H1 (cell line): ENCODE data around the gene SLC16A11. TPM values are rescaled to one million over a fixed set of nuclear protein-coding genes. Genes with fewer than 3 reads are reported as not detected.

ENCODE experiments used
- CTCF ChIA-PET: fragments of 300-600 bp; sonication (Branson Sonifier 250); formaldehyde crosslinking; loops from one replicate; lab custom pipeline; 2021; ENCODE audit not compliant: partially characterized antibody; lab: Charles Lee
- POLR2A ChIA-PET: fragments of 300-600 bp; sonication (Branson Sonifier 250); formaldehyde crosslinking; loops from one replicate; lab custom pipeline; 2021; ENCODE audit warnings: inconsistent platforms; ENCODE audit not compliant: partially characterized antibody; lab: Charles Lee
- DNase-seq, 2 experiments: peaks; one replicate each; pipeline versions ENCODE4 v3.0.0 to v3.0.0-alpha.2; 2010 to 2022; ENCODE audit warnings: low spot score in 2 of 2, low read depth in 1 of 2, mixed read lengths in 1 of 2
- FAIRE-seq: peaks from 2 replicates; lab custom pipeline; 2011; peaks lifted over from hg19 to GRCh38; lab: Jason Lieb, UNC
- H2AFZ ChIP-seq: 2 replicates; pipeline ENCODE4 v1.8.1; 2012; ENCODE audit warnings: low read length, inconsistent platforms
- H2AK5ac ChIP-seq: 2 replicates; pipeline ENCODE4 v1.6.1; 2013; ENCODE audit warnings: low read depth, low read length
- H2BK120ac ChIP-seq: replicated peaks from 2 replicates; pipeline ENCODE3; 2013; ENCODE audit warnings: low read depth, low read length, inconsistent platforms
- H2BK12ac ChIP-seq: 2 replicates; pipeline ENCODE4 v1.6.1; 2013; ENCODE audit warnings: low read depth, low read length
- H2BK15ac ChIP-seq: 2 replicates; pipeline ENCODE4 v1.6.1; 2013; ENCODE audit warnings: low read length
- H2BK20ac ChIP-seq: 2 replicates; pipeline ENCODE4 v1.6.1; 2013; ENCODE audit warnings: low read length
- H2BK5ac ChIP-seq: 2 replicates; pipeline ENCODE4 v1.6.1; 2013; ENCODE audit warnings: low read depth, low read length
- H3K14ac ChIP-seq: 2 replicates; pipeline ENCODE4 v1.6.1; 2013; ENCODE audit warnings: inconsistent platforms; ENCODE audit not compliant: insufficient read length
- H3K18ac ChIP-seq: 2 replicates; pipeline ENCODE4 v1.6.1; 2013; ENCODE audit warnings: low read length; ENCODE audit errors: extremely low read depth
- H3K23ac ChIP-seq: 2 replicates; pipeline ENCODE4 v1.6.1; 2013; ENCODE audit warnings: inconsistent platforms; ENCODE audit not compliant: insufficient read length
- H3K23me2 ChIP-seq: 2 replicates; pipeline ENCODE4 v1.6.1; 2013; ENCODE audit warnings: low read depth, low read length
- H3K27ac ChIP-seq: 2 replicates; pipeline ENCODE4 v1.6.1; 2011; ENCODE audit warnings: low read depth, low read length, inconsistent platforms
- H3K27me3 ChIP-seq, 4 experiments: replicated peaks in 1 of 4; 1 replicate in 1 of 4; 2 replicates in 3 of 4; pipeline versions ENCODE4 v1.6.1 to v1.8.1; 2011 to 2013; ENCODE audit warnings: low read length in 3 of 4, mild to moderate bottlenecking in 3 of 4, inconsistent platforms in 2 of 4, mixed read lengths in 2 of 4, moderate library complexity in 1 of 4; ENCODE audit not compliant: control insufficient read depth in 3 of 4, insufficient read depth in 3 of 4; ENCODE audit errors: extremely low read depth in 1 of 4
- H3K36me3 ChIP-seq, 4 experiments: 2 replicates each; pipeline versions ENCODE4 v1.6.1 to v1.8.1; 2011 to 2013; ENCODE audit warnings: mild to moderate bottlenecking in 4 of 4, low read length in 3 of 4, moderate library complexity in 2 of 4, control low read depth in 1 of 4, inconsistent platforms in 1 of 4; ENCODE audit not compliant: insufficient read depth in 4 of 4, control insufficient read depth in 2 of 4
- H3K4ac ChIP-seq: replicated peaks from 2 replicates; pipeline ENCODE3; 2013; ENCODE audit warnings: low read length, low read depth, mixed read lengths, inconsistent platforms; ENCODE audit not compliant: insufficient read length
- H3K4me1 ChIP-seq, 4 experiments: replicated peaks in 1 of 4; 1 replicate in 1 of 4; 2 replicates in 3 of 4; pipeline versions ENCODE4 v1.6.1 to v1.8.1; 2011 to 2013; ENCODE audit warnings: low read length in 3 of 4, inconsistent platforms in 2 of 4, mixed read lengths in 1 of 4; ENCODE audit not compliant: insufficient read depth in 4 of 4, control insufficient read depth in 3 of 4
- H3K4me2 ChIP-seq, 2 experiments: 2 replicates each; pipeline versions ENCODE4 v1.6.1 to v1.8.1; 2011 to 2013; ENCODE audit warnings: low read depth in 2 of 2, low read length in 2 of 2, control low read depth in 1 of 2, inconsistent platforms in 1 of 2, mild to moderate bottlenecking in 1 of 2; ENCODE audit not compliant: insufficient read depth in 1 of 2
- H3K4me3 ChIP-seq, 4 experiments: fragments of 200-600, 300-600 bp in 1 of 4; sonication (generic), shearing (Covaris generic), sonication (Bioruptor Twin) in 1 of 4; 2 replicates each; pipeline versions ENCODE4 v1.5.1 to v1.8.1; 2011 to 2016; ENCODE audit warnings: low read length in 4 of 4, low read depth in 3 of 4, control low read depth in 2 of 4, inconsistent platforms in 2 of 4, mild to moderate bottlenecking in 2 of 4, mixed read lengths in 1 of 4, moderate library complexity in 1 of 4; ENCODE audit not compliant: insufficient read depth in 2 of 4; ENCODE audit errors: extremely low read depth in 1 of 4
- H3K56ac ChIP-seq: replicated peaks from 2 replicates; pipeline ENCODE3; 2013; ENCODE audit warnings: low read depth, mild to moderate bottlenecking, mixed read lengths, low read length, inconsistent platforms; ENCODE audit not compliant: insufficient read length
- H3K79me1 ChIP-seq: 2 replicates; pipeline ENCODE4 v1.6.1; 2013; ENCODE audit warnings: low read depth, low read length, control low read depth
- H3K79me2 ChIP-seq, 2 experiments: 2 replicates each; pipeline versions ENCODE4 v1.6.1 to v1.8.1; 2012 to 2013; ENCODE audit warnings: low read length in 2 of 2, mild to moderate bottlenecking in 2 of 2, inconsistent platforms in 1 of 2; ENCODE audit not compliant: insufficient read depth in 2 of 2, control insufficient read depth in 1 of 2
- H3K9ac ChIP-seq, 4 experiments: replicated peaks in 1 of 4; 1 replicate in 1 of 4; 2 replicates in 3 of 4; pipeline versions ENCODE4 v1.6.1 to v1.8.1; 2011 to 2013; ENCODE audit warnings: low read depth in 3 of 4, low read length in 3 of 4, control low read depth in 2 of 4, mild to moderate bottlenecking in 2 of 4, moderate library complexity in 2 of 4, inconsistent platforms in 1 of 4; ENCODE audit errors: extremely low read depth in 1 of 4
- H3K9me3 ChIP-seq, 2 experiments: 2 replicates each; pipeline versions ENCODE4 v1.6.1 to v1.8.1; 2012 to 2013; ENCODE audit warnings: mild to moderate bottlenecking in 2 of 2, moderate library complexity in 2 of 2, control low read depth in 1 of 2, inconsistent platforms in 1 of 2, low read depth in 1 of 2, low read length in 1 of 2, mixed read lengths in 1 of 2; ENCODE audit not compliant: insufficient read depth in 2 of 2
- H4K20me1 ChIP-seq, 2 experiments: replicated peaks in 1 of 2; 2 replicates each; pipeline versions ENCODE3 to v1.8.1; 2011 to 2013; ENCODE audit warnings: inconsistent platforms in 2 of 2, low read length in 2 of 2, mild to moderate bottlenecking in 1 of 2; ENCODE audit not compliant: insufficient read depth in 2 of 2, control insufficient read depth in 1 of 2
- H4K5ac ChIP-seq: 2 replicates; pipeline ENCODE4 v1.6.1; 2013; ENCODE audit warnings: low read length, low read depth, mixed read lengths, inconsistent platforms; ENCODE audit not compliant: insufficient read length
- H4K8ac ChIP-seq: 2 replicates; pipeline ENCODE4 v1.8.0; 2013; ENCODE audit warnings: mild to moderate bottlenecking, moderate library complexity, low read length, inconsistent platforms; ENCODE audit not compliant: insufficient read depth; ENCODE audit errors: extremely low read depth
- H4K91ac ChIP-seq: replicated peaks from 2 replicates; pipeline ENCODE3; 2013; ENCODE audit warnings: low read length, mixed read lengths, inconsistent platforms; ENCODE audit not compliant: insufficient read length
- CEBPB ChIP-seq: IDR thresholded peaks from 2 replicates; pipeline ENCODE4 v1.6.1; 2012; ENCODE audit warnings: low read depth, low read length
- CHD1 ChIP-seq: IDR thresholded peaks from 2 replicates; pipeline ENCODE4 v1.6.1; 2012; ENCODE audit warnings: low read depth, low read length, improper control_type of control experiment
- CTCF ChIP-seq, 3 experiments: IDR thresholded peaks; 1 replicate in 2 of 3; 2 replicates in 1 of 3; pipeline versions ENCODE4 v1.5.1 to v1.6.1; 2011; ENCODE audit warnings: low read length in 3 of 3, mild to moderate bottlenecking in 3 of 3, inconsistent platforms in 2 of 3, low read depth in 1 of 3, moderate library complexity in 1 of 3; ENCODE audit not compliant: insufficient read depth in 1 of 3; ENCODE audit errors: control extremely low read depth in 1 of 3
- JUND ChIP-seq: IDR thresholded peaks from 2 replicates; pipeline ENCODE4 v1.6.1; 2011; ENCODE audit warnings: mild to moderate bottlenecking, improper control_type of control experiment, low read length
- PHF8 ChIP-seq: fragments of 200-600 bp; sonication (generic); conservative IDR thresholded peaks from 2 replicates; pipeline ENCODE4 v1.7.1; 2012; ENCODE audit warnings: low read depth, mild to moderate bottlenecking, inconsistent platforms, low read length, moderate library complexity
- POLR2AphosphoS5 ChIP-seq: IDR thresholded peaks from 2 replicates; pipeline ENCODE4 v1.6.1; 2011; ENCODE audit warnings: low read depth, low read length
- RAD21 ChIP-seq, 2 experiments: IDR thresholded peaks in 1 of 2; conservative IDR thresholded peaks in 1 of 2; 2 replicates each; pipeline ENCODE4 v1.6.1; 2011; ENCODE audit warnings: low read depth in 2 of 2, low read length in 2 of 2, improper control_type of control experiment in 1 of 2, inconsistent platforms in 1 of 2, mild to moderate bottlenecking in 1 of 2, moderate library complexity in 1 of 2
- WGBS, 2 experiments: shearing (Covaris generic) in 1 of 2; methylation state at CpG; one replicate each; pipeline versions ENCODE4 v1.1.6 to v1.1.7; 2013 to 2015; ENCODE audit warnings: low lambda C conversion rate in 2 of 2, mixed read lengths in 2 of 2, inconsistent platforms in 1 of 2, low coverage in 1 of 2, missing lambda C conversion rate in 1 of 2; ENCODE audit not compliant: insufficient replicate concordance in 2 of 2, insufficient coverage in 1 of 2, insufficient read length in 1 of 2; ENCODE audit errors: extremely low coverage in 1 of 2, missing lambda C conversion rate in 1 of 2; 5-methylcytosine and 5-hydroxymethylcytosine counted together
- polyA plus RNA-seq, 7 experiments: library from polyadenylated mRNA; depleted of rRNA in 3 of 7; stranded (reverse) in 5 of 7; unstranded in 2 of 7; fragments of >200 nt in 5 of 7; fragments of 200-250 nt in 2 of 7; gene quantifications; 1 replicate in 5 of 7; 2 replicates in 1 of 7; 4 replicates in 1 of 7; pipeline versions ENCODE4 v1.2.1 to v1.2.3, GENCODE V29; 2011 to 2013; ENCODE audit warnings: missing spikeins in 2 of 7, mixed read lengths in 2 of 7
- total RNA-seq: library from RNA; stranded (reverse); fragmentation: NEBNext Ultra II Directional; extraction: Animal tissue kit (Norgen Biotek cat#: 25700); gene quantifications from 2 replicates; pipeline ENCODE4 v1.2.1, GENCODE V29; 2021
- TF ChIP-seq, protein P1 (sequence below): IDR thresholded peaks from 2 replicates; pipeline ENCODE4 v1.6.1; 2012; ENCODE audit warnings: inconsistent platforms

Gene SLC16A11
- total and polyA plus RNA-seq, 2 of the 8 experiments (the other 6 are each of a cell fraction or from before 2014, with no cell fraction given) = 0.35 to 0.39 TPM

GRCh38 chr17:7045492-7046126 is 1.7 kb upstream of the SLC16A11 start:
- Histone ChIP-seq H2AFZ (no peak overlapping the region), H2AK5ac (no peak overlapping the region)
- FAIRE-seq = peak; percentile 81

More at GRCh38 chr17:7045492-7046126, 1.7 kb upstream of the SLC16A11 start:
- H3K27me3 ChIP-seq = peaks cover 3 to 33% (median 32%) of the 10 kb centered on the region in 4 experiments
- no peak overlapping the region for H3K18ac ChIP-seq
- H3K23me2 ChIP-seq = peaks cover 32% of the 10 kb centered on the region; the same call in 1 of the 2 replicates
- no peak overlapping the region for H3K27ac ChIP-seq
- no peaks in the 10 kb centered on the region for H3K9me3 ChIP-seq
- no peak overlapping the region for H2BK5ac ChIP-seq
- no peak overlapping the region for H4K91ac ChIP-seq
- H2BK15ac ChIP-seq = no peak overlapping the region
- no peak overlapping the region for H3K56ac ChIP-seq
- H3K23ac ChIP-seq = no peak overlapping the region
- no peak overlapping the region for H2BK20ac ChIP-seq
- H3K4me3 ChIP-seq = peak overlapping the region; percentile 30 to 64 (median 34); a peak in 7 of 8 replicates
- no peak overlapping the region for H4K5ac ChIP-seq
- H3K14ac ChIP-seq = no peak overlapping the region
- H3K79me2 ChIP-seq = no peaks in the 10 kb centered on the region
- H3K4me1 ChIP-seq = peaks cover 0 to 18% (median 16%) of the 10 kb centered on the region in 4 experiments; a peak in 5 of 7 replicates
- no peak overlapping the region for H4K8ac ChIP-seq
- ChIA-PET POLR2A (interaction anchor here (0.8 to 3.0 kb wide), 11 partner anchors 10 to 269 kb away, joined by 3 to 13 read pairs (median 4); partner anchors contain the start of genes GPS2 and SLC16A13), CTCF (interaction anchor here (0.5 to 17.5 kb wide), 58 partner anchors 8 to 515 kb away, joined by 3 to 434 read pairs (median 4); partner anchors contain the start of genes ACAP1, ASGR1, ASGR2 and SLC16A13)
- H3K4me2 ChIP-seq = peak overlapping the region; percentile 89 to 97
- no peaks in the 10 kb centered on the region for H3K36me3 ChIP-seq
- 38% methylated on average over 5 of the region's 5 CpGs; no CpG with 5 or more reads in 1 of the 2 experiments for WGBS, 2 experiments
- no peak for DNase-seq
- no peak overlapping the region for H3K4ac ChIP-seq
- no peak for TF ChIP-seq JUND
- no peak for TF ChIP-seq CHD1
- peak; percentile 89 to 91 for TF ChIP-seq RAD21 (IDR thresholded peaks at IDR 0.05 in 1 of 2, conservative IDR thresholded peaks at IDR 0.05 in 1 of 2; ENCODE audit: low read depth in 2 of 2, low read length in 2 of 2)
- TF ChIP-seq, protein P1, sequence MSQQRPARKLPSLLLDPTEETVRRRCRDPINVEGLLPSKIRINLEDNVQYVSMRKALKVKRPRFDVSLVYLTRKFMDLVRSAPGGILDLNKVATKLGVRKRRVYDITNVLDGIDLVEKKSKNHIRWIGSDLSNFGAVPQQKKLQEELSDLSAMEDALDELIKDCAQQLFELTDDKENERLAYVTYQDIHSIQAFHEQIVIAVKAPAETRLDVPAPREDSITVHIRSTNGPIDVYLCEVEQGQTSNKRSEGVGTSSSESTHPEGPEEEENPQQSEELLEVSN = no peak
- TF ChIP-seq CEBPB = peak; percentile 16; the same call in 1 of the 2 replicates
- TF ChIP-seq CTCF (IDR thresholded peaks at IDR 0.05; ENCODE audit: control extremely low read depth in 1 of 3, insufficient read depth in 1 of 3, low read depth in 1 of 3, low read length in 3 of 3) = peak in 2 of 3 experiments; percentile 53 to 68; a peak in 3 of 4 replicates
- no peak for TF ChIP-seq POLR2AphosphoS5
- no peak for TF ChIP-seq PHF8
- no peak overlapping the region for H3K9ac ChIP-seq
- H2BK120ac ChIP-seq = peak overlapping the region; percentile 63
- no peaks in the 10 kb centered on the region for H3K79me1 ChIP-seq
- no peak overlapping the region for H2BK12ac ChIP-seq
- H4K20me1 ChIP-seq = peaks cover 0 to 7% of the 10 kb centered on the region in 2 experiments
